HG03439 (cell line): ENCODE measurements around the gene PITPNM3.
"Not testable (repeated sequence)": the region's sequence is repeated elsewhere in the genome, so short reads cannot be mapped to it uniquely, and the experiment has no call there.

Experiments
- ATAC-seq: cut with Tn5 transposase; IDR thresholded peaks from one replicate; pipeline ENCODE4 v1.9.1; 2021; ENCODE audit warnings: mild to moderate bottlenecking, moderate library complexity; ENCODE audit not compliant: unreplicated experiment

PITPNM3 gene

DNA sequence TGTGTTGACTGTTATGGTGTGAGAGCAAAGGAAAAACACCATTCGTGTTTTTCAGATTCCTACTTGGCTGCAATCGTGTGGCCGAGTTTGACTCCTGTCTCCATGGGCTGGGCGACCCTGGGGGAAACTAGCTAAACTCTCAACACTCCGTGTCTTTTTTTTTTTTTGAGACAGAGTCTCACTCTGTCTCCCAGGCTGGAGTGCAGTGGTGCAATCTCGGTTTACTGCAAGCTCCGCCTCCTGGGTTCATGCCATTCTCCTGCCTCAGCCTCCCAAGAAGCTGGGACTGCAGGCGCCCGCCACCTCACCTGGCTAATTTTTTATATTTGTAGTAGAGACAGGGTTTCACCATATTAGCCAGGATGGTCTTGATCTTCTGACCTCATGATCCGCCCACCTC lies 73.6 kb downstream of the PITPNM3 start:
- ATAC-seq: not testable (repeated sequence)

DNA sequence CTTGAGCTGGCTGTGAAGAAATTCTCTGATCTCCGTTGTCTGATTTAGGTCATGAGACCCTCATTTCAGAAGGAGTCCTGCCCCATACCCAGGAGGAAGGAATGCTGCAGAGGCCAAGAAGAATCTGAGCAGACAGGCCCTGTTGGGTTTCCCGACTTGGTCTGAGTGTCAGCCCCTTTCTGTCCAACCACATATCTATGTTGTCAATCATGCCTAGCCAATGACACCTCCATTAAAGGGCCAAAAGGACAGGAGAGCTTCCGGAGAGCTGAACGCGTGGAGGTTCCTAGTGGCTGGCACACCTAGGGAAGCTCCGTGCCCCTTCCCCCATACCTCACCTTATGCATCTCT lies 74.3 kb downstream of the PITPNM3 start:
- ATAC-seq: no peak

DNA sequence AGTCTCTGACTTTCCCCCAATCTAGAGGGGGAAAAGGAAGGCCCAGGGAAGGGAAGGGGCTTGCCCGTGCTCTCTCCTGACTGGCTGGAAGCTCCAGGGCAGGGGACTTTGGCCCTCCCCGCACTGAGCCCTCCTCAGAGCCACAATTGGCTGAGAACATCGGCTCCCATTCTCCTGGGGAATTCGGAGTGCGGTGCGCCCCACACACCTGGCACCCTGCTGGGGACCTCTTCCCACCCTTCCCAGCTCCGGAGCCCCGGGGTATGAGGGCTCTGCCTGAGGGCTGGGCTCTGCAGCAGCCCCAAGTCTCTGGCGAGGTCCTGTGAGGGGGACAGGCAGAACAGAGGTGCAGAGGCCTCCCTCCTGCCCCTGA lies 76.1 kb downstream of the PITPNM3 start:
- ATAC-seq: no peak

DNA sequence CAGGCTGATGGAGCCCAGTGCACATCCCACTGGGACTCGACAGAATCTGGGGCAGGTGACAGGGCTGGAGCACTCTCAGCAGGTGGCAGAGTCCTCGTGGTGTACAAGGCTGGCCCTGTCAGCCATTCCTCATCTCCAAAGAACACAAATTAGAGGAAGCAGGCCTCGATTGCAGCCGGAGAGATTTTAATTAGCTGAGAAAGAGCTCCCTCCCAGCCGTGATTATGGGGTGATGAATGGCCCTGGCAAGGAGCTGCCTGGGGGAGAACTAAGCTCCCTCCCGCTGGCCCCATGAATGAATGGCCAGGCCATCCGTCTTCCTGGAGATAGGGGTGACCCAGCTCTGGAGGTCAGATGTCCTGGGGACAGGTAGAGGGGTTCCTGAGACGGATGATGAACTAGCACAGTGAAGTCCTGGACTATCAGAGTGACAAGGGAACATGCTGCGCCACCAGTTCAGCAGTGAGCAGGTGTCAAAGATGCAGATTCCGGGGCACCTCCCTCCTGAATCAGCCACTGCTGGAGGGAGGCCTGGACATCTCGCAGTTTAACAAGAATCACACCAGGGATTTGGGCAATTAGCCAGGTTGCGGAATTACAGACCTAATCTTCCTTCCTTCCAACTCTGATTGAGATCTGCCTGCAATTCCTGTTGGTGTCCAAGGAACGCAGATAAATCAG lies 76.6 kb downstream of the PITPNM3 start:
- no peak for ATAC-seq

DNA sequence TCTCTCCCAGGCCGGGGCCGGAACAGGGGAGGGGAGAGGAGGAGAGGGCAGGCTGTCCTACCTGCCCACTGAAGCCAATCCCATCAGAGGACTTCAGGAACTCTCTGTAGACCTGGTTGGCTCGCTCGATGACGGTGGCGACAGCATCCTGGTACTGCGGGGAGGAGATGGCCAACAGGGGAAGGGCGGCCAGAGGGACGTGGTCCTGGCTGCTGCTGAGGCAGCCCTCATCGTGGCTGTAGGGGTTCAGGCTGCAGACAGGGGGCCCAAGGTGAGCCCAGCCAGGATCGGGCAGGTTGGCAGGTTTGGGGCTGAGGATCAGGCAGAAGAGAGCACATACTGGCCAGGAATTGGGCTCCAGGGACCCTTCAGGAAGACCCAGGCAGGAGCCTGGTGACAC lies 77.9 kb downstream of the PITPNM3 start:
- no peak for ATAC-seq

DNA sequence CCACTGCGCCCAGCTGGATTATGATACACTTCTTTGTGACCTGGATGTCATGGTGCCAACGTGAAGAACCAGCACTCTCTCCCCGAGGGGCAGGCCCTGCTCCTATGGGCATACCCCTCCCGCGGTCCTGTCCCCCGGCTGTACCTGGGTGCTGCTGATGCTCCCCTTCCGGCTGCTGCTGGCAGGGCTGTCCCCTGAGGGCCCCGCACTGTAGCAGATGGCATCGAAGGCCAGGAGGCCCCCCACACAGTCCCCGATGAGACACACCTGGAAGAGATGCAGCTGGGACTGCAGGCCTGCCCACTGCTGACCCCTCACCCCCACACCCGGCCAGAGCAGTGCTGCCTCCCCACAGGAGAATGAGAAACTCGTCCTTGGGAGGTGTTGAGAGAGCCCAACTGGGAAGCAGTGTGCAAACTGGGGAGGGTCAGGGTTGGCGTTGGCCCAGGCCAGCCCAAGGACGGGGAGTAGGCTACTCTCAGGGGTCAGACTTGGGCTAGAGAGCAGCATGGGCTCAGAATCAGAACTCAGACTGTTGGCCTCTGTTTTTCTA lies 78.4 kb downstream of the PITPNM3 start:
- ATAC-seq: no peak

DNA sequence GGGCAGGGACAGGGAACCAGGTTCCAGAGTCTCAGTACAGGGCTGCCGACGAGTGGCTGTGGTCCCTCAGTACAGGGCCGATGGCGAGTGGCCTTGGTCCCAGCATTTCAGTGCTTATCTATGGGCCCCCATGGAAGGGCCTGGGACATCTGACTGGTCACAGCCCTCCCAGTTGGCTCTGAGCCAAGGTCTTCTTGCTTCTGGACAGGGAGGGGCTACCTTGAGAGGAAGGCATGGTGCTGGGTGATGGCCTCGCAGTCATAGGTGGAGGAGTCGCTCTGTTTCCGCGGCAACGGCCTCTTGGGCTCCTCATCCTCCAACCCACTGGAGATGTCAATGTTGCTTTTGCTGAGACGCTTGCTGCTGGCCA lies 79.6 kb downstream of the PITPNM3 start:
- no peak for ATAC-seq

DNA sequence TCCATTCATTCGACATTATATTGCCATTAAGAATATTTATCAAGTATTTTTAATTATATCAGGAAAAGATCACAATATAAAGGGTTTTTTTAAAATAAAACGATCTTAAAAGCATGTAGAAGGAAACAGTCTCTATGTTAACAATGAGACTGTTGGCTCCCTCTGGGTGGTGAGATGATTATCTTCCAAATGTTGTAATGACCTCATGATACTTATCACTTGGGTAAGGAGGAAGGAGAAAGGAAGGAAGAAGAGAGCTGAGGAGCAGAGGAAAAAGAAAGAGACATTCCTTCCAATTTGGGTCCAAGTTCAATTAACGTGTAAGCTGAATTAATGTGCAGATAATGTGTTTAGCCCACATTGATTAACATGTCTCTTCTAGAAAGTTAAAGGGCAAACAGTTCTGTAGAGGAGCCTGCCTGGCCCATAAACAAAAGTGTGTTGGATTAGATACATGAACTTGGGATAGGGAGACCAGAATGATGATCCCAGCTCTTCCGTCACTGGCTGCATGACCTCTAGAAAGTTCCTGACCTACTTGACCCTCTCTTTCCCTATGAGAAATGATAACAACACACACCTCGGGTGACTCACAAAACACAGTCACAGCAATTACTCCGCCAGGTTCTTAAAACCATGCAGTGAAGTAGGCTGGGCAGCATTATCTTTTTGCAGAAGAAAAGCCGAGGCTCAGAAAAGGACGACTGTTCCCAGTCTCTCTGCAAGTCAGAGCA lies 80.1 kb downstream of the PITPNM3 start:
- ATAC-seq: no peak

DNA sequence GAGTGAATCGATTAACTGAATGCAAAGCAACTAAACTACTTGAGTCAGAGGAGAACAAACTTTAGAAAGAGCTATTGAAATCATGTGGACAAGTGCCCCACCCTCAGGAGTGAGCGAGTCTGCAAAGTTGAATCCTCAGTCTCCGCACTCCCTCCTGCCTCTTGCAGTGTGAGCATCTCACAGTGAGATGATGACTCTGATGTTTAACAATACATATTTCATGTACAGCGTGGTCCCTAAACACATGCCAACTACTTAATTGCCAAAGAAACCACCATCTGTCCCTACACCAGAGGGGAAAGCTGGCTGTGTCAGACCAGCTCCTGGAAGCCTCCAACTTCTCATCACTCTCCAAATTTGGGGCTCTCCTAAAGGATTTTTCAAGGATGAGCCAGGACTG lies 80.9 kb downstream of the PITPNM3 start:
- no peak for ATAC-seq

DNA sequence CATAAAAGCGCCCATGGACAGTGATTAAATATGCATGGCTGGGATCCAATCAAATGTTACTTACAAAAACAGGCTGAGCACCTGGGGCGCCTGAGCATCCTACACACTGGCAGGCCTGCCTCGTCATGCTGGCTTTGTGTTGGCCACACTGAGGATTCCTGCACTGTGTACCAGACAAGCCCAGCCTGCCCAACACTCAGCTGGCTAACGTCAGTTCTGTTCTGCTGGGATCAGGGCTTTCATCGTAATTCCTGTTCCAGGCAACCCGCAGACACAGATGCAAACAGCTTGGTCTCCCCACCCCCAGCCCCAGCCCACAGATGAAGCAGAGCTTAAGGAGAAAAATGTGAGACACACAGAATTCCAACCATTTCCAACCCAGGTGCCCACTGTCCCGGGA lies 81.4 kb downstream of the PITPNM3 start:
- ATAC-seq: no peak

DNA sequence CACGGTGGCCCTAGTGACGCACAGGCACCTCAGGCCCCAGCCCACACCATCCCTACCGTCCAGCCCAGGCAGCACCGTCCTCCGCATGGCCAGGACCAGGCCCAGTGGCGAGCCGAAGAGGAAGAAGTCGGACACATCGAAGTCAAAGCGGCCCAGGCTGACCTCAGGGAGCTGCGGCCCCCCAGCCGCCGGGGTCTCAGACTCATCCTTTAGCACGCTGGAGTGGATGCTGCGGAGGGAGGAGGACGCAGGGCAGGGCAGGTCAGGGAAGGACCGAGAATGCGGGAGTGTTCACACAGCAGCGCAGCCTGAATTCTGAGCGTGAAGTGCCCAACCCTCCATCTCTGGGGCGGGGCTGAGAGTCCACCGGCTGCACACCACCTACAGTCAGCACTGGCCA lies 82.0 kb downstream of the PITPNM3 start:
- ATAC-seq: no peak

DNA sequence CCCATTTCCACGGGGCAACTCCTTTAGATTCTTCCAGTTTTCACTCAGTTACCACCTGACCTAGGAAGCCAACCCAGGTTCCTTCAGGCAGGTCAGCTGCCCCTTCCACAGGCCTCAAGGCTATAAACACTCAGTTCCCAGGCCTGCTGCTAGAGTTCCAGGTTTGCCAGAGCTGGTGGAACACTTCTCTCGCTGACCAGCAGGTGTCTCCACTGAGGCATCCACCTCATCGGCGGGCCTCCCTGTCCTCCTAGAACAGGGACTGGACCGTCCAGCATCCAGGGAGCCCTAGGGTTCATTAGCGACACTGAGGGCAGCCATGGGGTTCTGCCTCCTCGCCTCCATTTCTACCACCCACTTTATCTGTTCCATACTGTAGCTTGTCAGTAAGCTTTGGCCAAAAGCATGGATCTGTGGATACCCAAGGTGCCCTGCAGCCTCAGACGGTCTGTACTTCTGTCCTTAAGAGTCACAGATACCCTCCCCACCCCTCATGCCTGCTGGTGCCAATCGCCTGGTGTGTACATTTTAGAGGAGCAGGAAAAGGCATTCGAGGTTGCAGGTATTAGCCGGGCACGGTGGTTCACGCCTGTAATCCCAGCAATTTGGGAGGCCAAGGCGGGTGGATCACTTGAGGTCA lies 83.1 kb downstream of the PITPNM3 start:
- ATAC-seq: no peak

DNA sequence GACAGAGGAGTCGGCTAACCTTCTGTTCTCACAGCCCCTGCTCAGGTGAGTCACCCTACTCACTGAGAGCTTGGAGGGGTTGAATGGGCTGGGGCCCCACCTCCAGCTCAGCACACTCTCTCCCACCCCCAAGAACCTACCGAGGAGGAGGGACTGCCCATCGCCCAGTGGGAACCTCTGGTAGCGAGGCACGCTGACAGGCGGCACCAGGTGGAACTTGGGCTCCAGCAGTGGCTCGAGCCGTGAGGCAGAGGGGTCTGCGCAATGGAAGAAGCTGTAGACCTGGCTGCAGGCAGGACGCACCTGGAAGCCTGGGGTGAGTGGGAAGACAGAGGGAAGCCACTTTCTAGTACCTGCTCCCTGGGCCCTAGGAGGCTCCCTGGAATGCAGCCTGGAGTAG lies 83.8 kb downstream of the PITPNM3 start:
- no peak for ATAC-seq

DNA sequence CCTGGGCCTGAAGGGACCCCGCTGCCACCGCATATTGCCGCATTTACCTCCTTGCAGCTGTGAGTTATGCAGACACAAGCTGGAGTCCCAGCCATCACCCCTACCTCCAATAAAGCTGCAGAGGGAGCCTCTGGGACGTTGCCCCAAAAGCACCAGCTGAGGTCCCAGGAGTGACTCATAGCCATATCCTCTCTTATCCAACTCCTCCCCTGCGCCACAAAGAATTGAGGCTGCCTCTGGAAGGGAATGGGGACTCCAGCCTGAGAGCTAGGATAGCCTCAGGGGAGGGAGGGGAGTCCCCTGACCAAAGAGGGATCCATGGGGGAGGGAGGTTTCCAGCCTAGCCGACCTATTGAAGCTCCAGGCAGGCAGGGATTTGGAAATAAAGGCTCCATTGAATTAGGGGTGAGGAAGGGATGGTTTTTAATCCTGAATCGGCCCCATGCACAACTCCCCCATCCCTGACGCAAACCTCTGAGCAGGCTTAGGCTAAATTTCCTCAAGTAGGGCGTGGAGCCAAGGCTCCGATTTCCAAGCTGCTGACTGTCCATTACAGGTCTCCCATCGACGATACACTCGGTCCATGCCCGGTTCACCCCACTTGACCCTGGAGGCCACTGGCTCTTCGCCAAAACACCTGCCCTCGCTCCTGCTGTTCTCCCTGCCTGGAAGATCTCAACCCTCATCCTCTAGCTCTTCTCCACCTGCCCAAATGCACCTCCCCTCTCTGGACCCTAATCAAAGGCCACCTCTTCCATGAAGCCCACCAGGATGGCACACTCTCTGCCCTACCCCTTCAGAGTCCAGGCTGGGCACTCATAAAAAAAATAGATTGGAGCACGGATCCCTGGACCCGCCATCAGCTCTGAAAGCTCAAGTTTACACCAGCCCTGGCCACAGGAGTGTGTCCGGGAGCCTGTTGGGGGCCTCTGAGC lies 84.6 kb downstream of the PITPNM3 start:
- no peak for ATAC-seq

DNA sequence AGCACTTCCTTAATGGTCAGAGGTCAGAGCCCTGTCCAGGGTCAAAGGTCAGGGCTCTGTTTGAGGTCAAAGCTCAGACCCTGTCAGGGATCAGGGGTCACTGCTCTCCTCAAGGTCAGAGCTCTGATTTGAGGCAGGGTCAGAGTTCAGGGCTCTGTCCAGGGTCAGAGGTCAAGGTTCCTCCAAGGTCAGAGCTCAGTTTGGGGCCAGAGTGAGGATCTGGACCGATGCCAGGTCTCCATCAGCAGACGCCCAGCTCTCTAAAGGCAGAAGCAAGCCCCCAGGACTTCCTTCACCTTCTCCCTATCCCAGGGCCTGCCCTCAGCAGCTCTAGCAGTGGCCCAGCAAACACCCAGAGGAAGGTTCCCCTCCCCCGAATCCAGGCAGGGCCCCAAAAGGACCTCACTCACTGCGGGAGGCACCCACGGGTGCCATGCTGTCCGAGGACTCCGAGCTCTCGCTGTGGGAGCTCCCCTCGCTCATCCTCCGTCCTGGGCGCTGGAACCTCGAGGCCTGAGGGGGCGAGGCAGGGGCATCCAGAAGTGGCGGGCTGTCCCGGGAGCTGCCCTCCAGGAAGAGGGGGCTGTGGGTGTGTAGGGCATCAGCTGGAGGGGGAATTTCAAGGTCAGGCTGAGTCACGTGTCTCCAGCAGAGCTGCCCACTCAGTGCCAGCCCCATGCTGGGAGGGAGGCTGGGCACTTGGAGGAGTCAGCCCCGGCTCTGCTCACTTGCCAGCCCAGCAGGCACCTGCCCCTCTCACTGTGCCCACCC lies 85.4 kb downstream of the PITPNM3 start:
- ATAC-seq: no peak

DNA sequence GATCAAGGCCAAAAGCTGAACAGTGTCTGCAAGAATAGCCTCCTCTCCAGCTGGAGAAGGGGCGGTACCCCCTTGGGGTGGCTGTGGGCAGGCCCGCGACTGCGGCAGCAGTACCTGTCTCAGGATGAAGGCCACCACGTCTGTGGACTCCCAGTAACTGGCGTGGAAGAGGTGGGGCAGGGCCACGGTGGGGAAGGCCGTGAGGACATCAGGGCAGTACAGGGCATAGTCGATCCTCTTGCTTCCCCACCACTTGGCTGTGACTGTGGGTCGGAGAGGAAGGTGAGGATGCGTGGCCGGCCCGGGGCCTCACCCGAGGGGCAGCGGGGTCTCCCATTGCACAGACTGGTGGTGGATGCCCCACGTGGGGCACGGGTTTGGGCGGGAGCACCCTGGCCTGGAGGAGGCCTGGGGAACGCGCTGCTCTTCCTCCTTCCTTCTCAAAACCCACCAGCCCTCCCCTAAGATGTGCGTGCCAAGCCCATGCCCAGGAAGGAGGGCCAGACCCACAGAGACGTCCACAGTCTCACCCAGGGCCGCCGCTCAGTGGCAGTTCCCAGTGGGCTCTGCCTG lies 86.1 kb downstream of the PITPNM3 start:
- no peak for ATAC-seq

DNA sequence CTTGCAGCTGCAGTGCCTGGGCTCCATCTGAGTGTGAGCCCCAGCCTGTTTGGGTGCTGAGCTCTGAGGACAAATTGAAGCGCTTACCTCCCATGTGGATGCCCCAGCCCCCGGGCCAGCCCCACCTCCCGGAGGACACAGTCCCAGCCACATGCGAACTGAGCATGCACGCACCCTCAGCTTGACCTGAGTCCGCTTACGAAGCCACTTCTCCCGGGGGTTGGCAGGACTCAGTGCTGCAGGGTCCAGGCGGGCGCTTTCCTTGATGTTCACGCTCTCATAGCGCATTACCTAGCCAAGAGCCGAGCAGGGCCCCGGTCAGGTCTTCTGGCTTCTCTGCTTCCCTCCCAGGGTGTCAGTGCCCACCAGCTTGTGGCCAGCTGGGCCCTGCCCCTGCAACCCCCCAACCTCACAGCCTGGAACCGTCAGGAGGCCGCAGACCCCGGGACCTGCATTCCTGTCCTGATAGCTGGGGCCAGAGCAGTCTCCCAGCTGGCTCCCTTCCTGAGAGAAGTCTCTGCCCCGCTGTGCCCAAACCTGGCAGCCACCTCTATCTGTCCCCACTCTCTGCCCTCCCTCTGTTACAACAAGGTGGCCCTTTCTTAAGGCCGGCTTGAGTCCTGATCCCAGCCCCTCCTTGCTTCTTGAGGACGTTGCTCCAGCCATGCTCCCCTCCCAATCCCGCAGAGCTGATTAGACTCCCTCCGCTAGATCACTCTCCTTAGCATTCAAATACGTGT lies 88.1 kb downstream of the PITPNM3 start:
- no peak for ATAC-seq

DNA sequence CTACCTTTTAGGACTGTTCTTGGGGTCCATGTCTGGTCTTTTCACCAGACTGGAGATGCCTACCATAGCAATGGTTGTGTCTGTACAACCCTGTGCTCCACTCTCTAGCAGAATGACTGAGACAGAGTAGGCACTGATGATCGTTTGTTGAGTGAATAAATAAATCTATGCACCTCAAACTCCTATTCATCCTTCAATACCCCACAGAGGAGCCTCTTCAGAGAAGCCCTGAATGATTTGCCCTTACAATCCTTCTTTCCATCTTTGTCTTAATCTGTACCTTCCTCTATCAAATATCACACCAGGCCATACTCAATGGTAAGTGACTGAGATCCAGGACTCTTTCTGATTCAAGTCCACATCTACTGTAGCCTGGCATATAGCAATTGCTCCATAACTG lies 88.8 kb downstream of the PITPNM3 start:
- ATAC-seq: no peak
